Panc1 (cell line): ENCODE data around the gene CEBPB. TPM values are rescaled to one million over a fixed set of nuclear protein-coding genes. Genes with fewer than 3 reads are reported as not detected.

Experiments
- ATAC-seq: fragments of 200-7000 bp; cut with Tn5 transposase; 2 replicates; pipeline ENCODE4 v1.9.1; 2020; ENCODE audit warnings: mild to moderate bottlenecking, moderate library complexity
- BruUV-seq: library from RNA; stranded (reverse); fragments of 400-500 nt; replicated peaks from 2 replicates; lab custom pipeline; 2021; lab: Mats Ljungman, UMichigan
- CTCF ChIA-PET: fragments of 300-600 bp; sonication (Branson Sonifier 250); formaldehyde crosslinking; loops from one replicate; lab custom pipeline; 2022; ENCODE audit warnings: antibody characterized with exemption; lab: Charles Lee
- POLR2A ChIA-PET: fragments of 300-600 bp; sonication (Branson Sonifier 250); formaldehyde crosslinking; loops from one replicate; lab custom pipeline; 2022; ENCODE audit warnings: antibody characterized with exemption; lab: Charles Lee
- DNase-seq: peaks from one replicate; pipeline ENCODE4 v3.0.0-alpha.2; 2010; ENCODE audit warnings: low read depth, low spot score
- H3K27ac ChIP-seq: 2 replicates; pipeline ENCODE4 v1.5.1; 2011; ENCODE audit warnings: mild to moderate bottlenecking, low read length, inconsistent platforms
- H3K27me3 ChIP-seq: fragments of 200-500 bp; sonication (Bioruptor generic); 2 replicates; pipeline ENCODE4 v1.6.0; 2014; ENCODE audit warnings: low read length, inconsistent platforms; ENCODE audit not compliant: control insufficient read depth, insufficient read depth
- H3K36me3 ChIP-seq: fragments of 200-500 bp; sonication (Bioruptor generic); 2 replicates; pipeline ENCODE4 v1.5.1; 2014; ENCODE audit warnings: inconsistent platforms, mild to moderate bottlenecking, low read length, moderate library complexity; ENCODE audit not compliant: control insufficient read depth, insufficient read depth
- H3K4me1 ChIP-seq: 2 replicates; pipeline ENCODE4 v1.5.1; 2011; ENCODE audit warnings: inconsistent platforms, mild to moderate bottlenecking, low read length, moderate library complexity; ENCODE audit not compliant: control insufficient read depth, insufficient read depth
- H3K4me3 ChIP-seq, 2 experiments: 2 replicates each; pipeline ENCODE4 v1.5.1; 2011 to 2012; ENCODE audit warnings: low read depth in 2 of 2, low read length in 2 of 2, mild to moderate bottlenecking in 2 of 2, inconsistent platforms in 1 of 2, moderate library complexity in 1 of 2
- H3K9me3 ChIP-seq: fragments of 200-500 bp; sonication (Bioruptor generic); 2 replicates; pipeline ENCODE4 v1.5.1; 2014; ENCODE audit warnings: low read depth, mild to moderate bottlenecking, inconsistent platforms, low read length, moderate library complexity; ENCODE audit not compliant: control insufficient read depth, insufficient read depth
- CTCF ChIP-seq: fragments of 450-650 bp; IDR thresholded peaks from 2 replicates; pipeline ENCODE4 v1.5.1; 2017; ENCODE audit warnings: mild to moderate bottlenecking
- POLR2AphosphoS5 ChIP-seq: IDR thresholded peaks from 2 replicates; pipeline ENCODE4 v1.6.1; 2012; ENCODE audit warnings: mild to moderate bottlenecking, low read depth, low read length, moderate library complexity
- REST ChIP-seq, 2 experiments: IDR thresholded peaks; 2 replicates each; pipeline ENCODE4 v1.6.1; 2011 to 2012; ENCODE audit warnings: low read depth in 2 of 2, control low read depth in 1 of 2, low read length in 1 of 2, mild to moderate bottlenecking in 1 of 2, moderate library complexity in 1 of 2; ENCODE audit not compliant: insufficient read depth in 1 of 2
- SIN3A ChIP-seq: IDR thresholded peaks from 2 replicates; pipeline ENCODE4 v1.6.1; 2012; ENCODE audit warnings: low read depth, mild to moderate bottlenecking, low read length, moderate library complexity, borderline replicate concordance; ENCODE audit not compliant: insufficient read depth
- TCF7L2 ChIP-seq: IDR thresholded peaks from 2 replicates; pipeline ENCODE4 v1.6.1; 2011; ENCODE audit warnings: mild to moderate bottlenecking, low read depth, low read length, inconsistent platforms
- in situ Hi-C: cut with HindIII; loops from 2 replicates; pipeline ENCODE4 v1.10.0; 2016; ENCODE audit warnings: low sequenced_read_pairs, low pct_unique_long_range_greater_than_20kb
- intact Hi-C: fragments of 100-400 bp; cut with micrococcal nuclease; formaldehyde crosslinking; loops from one replicate; pipeline ENCODE4 v1.10.0; 2022; ENCODE audit not compliant: unreplicated experiment
- total RNA-seq: library from RNA; stranded (reverse); gene quantifications from one replicate; pipeline ENCODE4 v1.2.1, GENCODE V29; 2021; ENCODE audit not compliant: unreplicated experiment

Gene CEBPB
- total RNA-seq, 1 experiment from 2014 or later, result 52.1 TPM

- no peak for TF ChIP-seq POLR2AphosphoS5
- no peak for TF ChIP-seq CTCF
- TF ChIP-seq TCF7L2, result no peak
- no peak for ATAC-seq
- H3K4me1 ChIP-seq, result no peaks in the 10 kb centered on the region
- no peaks in the 10 kb centered on the region for H3K27me3 ChIP-seq
- BruUV-seq, result no TSS peak
- no peak for DNase-seq
- no peaks in the 10 kb centered on the region for H3K36me3 ChIP-seq
- no peak overlapping the region for H3K4me3 ChIP-seq
- ChIA-PET CTCF (no interaction called here), POLR2A (interaction anchor here (0.7 kb wide), 1 partner anchor 376 kb away, joined by 3 read pairs; no protein-coding TSS in a partner anchor)
- no peaks in the 10 kb centered on the region for H3K9me3 ChIP-seq
- in situ Hi-C loops (no loop called here), intact Hi-C loops (no loop called here)
- H3K27ac ChIP-seq, result no peak overlapping the region
These were observed 30.3 kb downstream of the CEBPB start for GRCh38 chr20:50220894-50221365.

GRCh38 chr20:50221501-50222308, 31.1 kb downstream of the CEBPB start:
- H3K4me1 ChIP-seq, result no peaks in the 10 kb centered on the region
- H3K4me3 ChIP-seq, result no peak overlapping the region
- H3K36me3 ChIP-seq, result no peaks in the 10 kb centered on the region
- no peak overlapping the region for H3K27ac ChIP-seq
- no TSS peak for BruUV-seq
- no peak for ATAC-seq
- no peaks in the 10 kb centered on the region for H3K27me3 ChIP-seq
- intact Hi-C loops (no loop called here), in situ Hi-C loops (no loop called here)
- TF ChIP-seq REST (IDR thresholded peaks at IDR 0.05; ENCODE audit: insufficient read depth in 1 of 2, low read depth in 2 of 2, low read length in 1 of 2) (no peak), CTCF (no peak), SIN3A (no peak), POLR2AphosphoS5 (no peak), TCF7L2 (no peak)
- CTCF ChIA-PET, result no interaction called here
- no peak for DNase-seq
- POLR2A ChIA-PET, result interaction anchor here (0.7 kb wide), 1 partner anchor 375 kb away, joined by 3 read pairs; no protein-coding TSS in a partner anchor
- H3K9me3 ChIP-seq, result no peaks in the 10 kb centered on the region
